DMS 273 (cell line): ENCODE data around the gene SLF2.

Experiments used
- DNase-seq: peaks from one replicate; lab custom pipeline; 2025; ENCODE audit not compliant: unreplicated experiment; lab: John Stamatoyannopoulos, UW

SLF2 gene

GRCh38 chr10:100997360-100998182 lies 84.8 kb downstream of the SLF2 start:
- DNase-seq, result peak; percentile 87

- peak; percentile 95 for DNase-seq
These were observed 85.6 kb downstream of the SLF2 start for GRCh38 chr10:100998183-100998990.

GRCh38 chr10:100998991-100999741 lies 86.4 kb downstream of the SLF2 start:
- DNase-seq, result peak; percentile 77

- DNase-seq, result no peak
These were observed 87.0 kb downstream of the SLF2 start, which contains the start of gene LZTS2 for GRCh38 chr10:100999742-101000126. LZTS2 (plus strand) TSS chr10:100999808; CDS start chr10:101002539, 2,731 bp downstream.

GRCh38 chr10:101000127-101000914 lies 87.6 kb downstream of the SLF2 start:
- DNase-seq, result peak; percentile 24

GRCh38 chr10:101000915-101001658 lies 88.3 kb downstream of the SLF2 start:
- DNase-seq, result no peak

GRCh38 chr10:101001659-101002035 lies 88.9 kb downstream of the SLF2 start:
- no peak for DNase-seq

GRCh38 chr10:101002456-101002855 lies 89.7 kb downstream of the SLF2 start:
- DNase-seq, result no peak

GRCh38 chr10:101003639-101004206 lies 91.0 kb downstream of the SLF2 start:
- no peak for DNase-seq

- DNase-seq, result no peak
These were observed 92.6 kb downstream of the SLF2 start for GRCh38 chr10:101005361-101005760.

GRCh38 chr10:101005869-101006567 lies 93.3 kb downstream of the SLF2 start:
- no peak for DNase-seq

GRCh38 chr10:101006593-101007098 lies 93.9 kb downstream of the SLF2 start:
- DNase-seq, result peak; percentile 87

- DNase-seq, result peak; percentile 87
These were observed 94.4 kb downstream of the SLF2 start for GRCh38 chr10:101007099-101007711.

- DNase-seq, result no peak
These were observed 95.4 kb downstream of the SLF2 start for GRCh38 chr10:101007915-101008822.

- no peak for DNase-seq
These were observed 96.2 kb downstream of the SLF2 start for GRCh38 chr10:101008823-101009423.

- no peak for DNase-seq
These were observed 97.6 kb downstream of the SLF2 start for GRCh38 chr10:101010329-101010728.
